GM18511 (cell line): ENCODE results near the gene SH3GL3.

Source experiments
- ATAC-seq: cut with Tn5 transposase; IDR thresholded peaks from one replicate; pipeline ENCODE4 v1.9.1; 2021; ENCODE audit warnings: mild to moderate bottlenecking, moderate library complexity; ENCODE audit not compliant: unreplicated experiment

The SH3GL3 gene

DNA sequence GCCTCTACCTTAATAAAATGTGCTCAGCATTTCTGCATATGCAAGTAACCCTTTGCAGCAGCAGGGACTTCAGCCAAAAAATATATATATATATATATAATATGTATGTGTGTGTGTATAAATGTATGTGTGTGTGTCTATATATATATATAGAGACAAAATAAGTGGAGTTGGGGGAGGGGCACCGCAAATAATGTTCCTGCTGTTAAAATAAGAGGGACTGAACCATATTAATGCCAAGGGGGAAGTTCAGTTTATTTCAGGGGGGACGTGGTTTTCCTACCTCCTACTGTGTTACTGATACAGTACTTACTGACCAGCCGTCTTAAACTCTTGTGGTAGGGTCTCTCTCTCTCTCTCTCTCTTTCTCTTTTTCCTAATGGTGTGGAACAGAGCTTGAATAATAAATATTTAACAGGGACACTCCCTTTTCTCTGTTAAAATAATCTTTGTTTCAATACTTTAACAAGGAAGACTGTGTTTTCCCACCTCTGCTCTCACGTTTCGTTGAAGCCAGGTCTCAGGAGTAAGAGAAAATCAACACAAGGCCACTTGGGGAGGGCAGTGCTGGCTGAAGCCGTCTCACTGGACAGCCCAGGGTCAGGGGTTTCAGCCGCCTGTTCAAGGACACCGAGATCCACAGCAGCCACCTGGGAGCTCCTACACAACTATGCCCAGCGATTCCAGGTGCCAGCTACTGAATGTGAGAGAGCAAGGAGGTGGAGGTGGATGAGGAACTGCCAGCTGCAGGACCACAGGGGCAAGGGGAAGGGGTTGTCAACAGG lies 164.0 kb downstream of the SH3GL3 start:
- ATAC-seq = no peak

DNA sequence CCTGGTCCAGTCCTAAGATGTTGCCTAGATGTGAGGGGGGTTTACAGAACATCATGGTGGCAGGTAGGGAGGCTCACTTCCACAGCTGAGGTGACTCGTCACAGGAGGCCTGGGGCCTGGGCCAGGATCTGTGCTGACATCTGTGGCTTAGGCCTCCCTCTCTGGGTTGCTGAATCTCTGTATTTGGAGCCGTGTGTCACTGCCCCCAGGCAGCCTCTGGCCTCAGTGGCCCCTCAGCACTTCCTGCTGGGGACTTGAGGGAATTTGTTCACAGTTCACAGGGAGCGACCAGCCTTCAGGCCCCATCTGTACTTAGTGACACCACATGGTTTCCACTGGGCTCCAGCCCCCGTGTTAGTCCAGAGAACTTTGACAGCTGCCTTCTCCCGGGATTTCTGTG lies 165.1 kb downstream of the SH3GL3 start:
- ATAC-seq = no peak

DNA sequence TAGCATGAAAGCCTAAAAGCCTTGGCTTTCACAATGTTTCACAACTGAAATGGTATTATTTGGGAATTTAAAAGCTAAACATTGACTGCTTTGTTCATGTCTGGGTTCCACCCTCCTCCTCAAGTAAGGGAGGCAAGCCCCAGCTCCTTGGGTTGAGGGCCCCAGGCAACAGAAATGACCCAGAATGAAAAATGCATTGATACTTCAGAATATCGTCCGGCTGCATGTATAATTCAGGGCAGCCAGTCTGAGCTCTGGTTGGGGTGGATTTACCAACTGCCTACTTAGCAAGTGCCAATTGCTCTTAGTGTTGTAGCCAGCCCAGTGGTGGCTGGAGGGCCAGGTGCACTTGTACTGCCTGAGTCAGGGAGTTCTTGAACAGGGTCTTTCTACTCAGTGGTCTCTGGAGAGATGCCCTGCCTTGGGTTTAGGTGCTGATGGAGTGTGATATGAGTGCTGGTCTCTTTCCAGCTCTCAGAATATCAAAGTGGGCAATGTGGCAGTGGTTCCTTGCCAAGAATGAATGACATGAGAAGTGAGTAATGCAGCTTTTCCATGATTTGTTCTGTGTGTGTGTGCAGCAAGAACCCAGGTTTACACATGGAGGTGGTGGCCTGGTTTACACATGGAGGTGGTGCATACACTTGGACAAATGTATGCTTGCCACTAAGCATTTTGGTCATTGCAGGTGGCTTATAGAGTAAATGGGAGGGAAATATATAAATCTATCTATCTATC lies 165.9 kb downstream of the SH3GL3 start:
- ATAC-seq = no peak

DNA sequence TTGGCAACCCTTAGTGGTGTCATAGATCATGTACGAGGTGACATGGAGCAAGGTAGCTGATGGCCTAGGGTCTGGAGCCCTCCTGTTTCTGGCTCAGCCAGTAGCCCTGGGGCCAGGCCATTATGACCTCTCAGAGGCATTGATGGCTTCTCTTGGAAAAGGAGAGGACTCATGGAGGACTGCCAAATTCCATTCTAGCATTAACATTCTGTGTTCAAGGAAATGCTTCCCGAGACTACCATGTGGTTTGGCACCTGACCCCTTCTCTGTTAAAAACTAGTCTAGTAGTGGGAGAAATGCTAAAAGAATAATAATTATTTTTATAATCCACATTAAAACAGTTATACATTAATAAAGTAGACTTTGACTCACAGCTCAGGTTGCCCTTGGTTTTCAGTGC lies 166.6 kb downstream of the SH3GL3 start:
- ATAC-seq = no peak

DNA sequence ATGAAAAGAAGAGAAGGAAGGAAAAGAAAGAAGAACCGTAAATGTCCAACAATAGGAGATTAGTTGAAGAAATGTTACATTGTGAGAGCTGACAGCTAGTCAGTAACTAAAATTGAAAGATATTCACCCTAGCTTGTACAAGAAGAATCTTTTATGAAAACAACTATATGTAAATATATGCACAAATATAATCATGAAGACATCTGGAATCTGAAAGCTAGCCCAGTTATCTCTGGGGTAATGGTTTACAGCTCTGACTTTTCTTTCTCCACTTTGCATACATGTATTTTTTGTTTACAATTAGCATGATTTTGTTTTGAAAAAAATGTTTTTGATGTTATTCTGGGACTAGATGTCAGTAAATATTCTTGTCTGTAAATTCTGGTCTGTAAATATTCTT lies 169.7 kb downstream of the SH3GL3 start:
- no peak for ATAC-seq

DNA sequence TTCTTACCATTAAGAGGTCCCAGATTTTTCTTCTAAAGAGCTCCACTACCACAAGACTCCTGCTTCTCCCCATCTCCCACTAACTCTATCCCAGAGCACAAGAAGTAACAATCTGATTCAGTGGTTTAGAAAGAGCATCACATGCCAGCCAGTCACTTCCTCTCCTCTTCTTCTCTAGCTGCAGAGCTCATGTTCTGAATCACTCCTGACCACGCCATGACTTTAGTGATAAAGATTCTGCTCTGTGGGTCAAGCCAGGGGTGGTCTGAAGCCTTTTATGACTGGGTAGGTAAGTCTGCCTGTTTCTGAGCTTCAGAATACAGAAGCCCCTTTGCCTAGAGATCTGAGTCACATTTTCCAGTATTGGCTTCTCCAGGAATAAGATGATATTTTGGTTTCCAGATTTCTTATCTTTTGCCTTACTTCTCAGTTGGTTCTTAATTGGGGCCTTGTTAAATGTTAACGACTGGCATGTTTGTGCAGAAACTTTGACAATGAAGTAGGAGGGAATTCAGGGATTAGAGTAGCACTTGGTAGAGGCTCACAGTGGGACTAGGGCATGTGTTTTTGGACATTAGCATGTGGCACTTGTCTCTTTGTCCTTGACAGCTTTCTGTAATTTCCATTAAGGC lies 179.1 kb downstream of the SH3GL3 start:
- no peak for ATAC-seq

DNA sequence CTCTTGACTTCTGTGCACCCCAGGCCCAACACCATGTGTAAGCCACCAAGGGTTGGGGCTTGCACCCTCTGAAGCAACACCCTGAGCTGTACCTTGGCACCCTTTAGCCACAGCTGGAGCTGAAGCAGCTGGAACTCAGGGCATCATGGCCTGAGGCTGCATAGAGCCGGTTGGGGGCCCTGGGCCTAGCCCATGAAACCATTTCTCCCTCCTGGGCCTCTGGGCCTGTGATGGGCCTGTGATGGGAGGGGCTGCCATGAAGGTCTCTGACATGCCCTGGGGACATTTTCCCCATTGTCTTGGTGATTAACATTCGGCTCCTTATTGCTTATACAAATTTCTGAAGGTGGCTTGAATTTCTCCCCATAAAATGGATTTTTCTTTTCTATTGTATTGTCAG lies 184.4 kb downstream of the SH3GL3 start:
- no peak for ATAC-seq

DNA sequence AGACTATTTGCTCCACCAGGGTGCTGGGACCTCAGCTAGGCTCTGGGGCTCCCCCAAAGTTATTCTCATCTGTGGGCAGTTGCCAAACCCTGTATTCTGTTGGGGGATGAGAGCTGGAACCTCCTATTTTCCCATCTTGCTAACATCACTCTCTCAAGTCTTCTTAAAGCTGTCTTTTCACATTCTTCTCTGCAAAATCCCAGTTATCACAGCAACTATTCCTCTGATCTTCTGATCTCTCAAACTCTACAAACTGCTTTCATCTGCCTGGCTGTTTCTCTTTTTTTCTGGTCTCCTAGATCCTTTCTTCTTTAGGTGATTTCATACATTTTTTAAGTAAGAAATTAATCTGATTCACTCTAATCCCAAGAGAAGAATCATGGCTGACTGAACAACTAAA lies 196.1 kb downstream of the SH3GL3 start:
- ATAC-seq = no peak

DNA sequence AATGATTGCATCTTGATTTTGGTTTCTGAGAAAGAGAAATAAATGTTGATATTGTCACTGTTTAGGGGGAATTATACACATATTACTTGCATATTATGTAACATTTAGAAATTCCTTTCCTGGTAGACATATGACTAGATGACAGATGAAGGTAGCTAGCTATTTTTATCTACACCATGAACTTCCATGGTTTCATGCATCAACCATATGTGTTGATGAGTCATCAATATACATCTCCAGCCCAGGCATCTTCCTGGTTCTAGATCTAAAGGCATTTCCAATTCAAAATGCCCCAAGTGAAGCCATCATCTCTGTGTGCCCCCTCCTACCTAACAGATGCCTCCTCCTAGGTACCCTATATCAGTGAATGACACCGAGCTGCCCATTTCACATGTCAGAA lies 197.3 kb downstream of the SH3GL3 start:
- no peak for ATAC-seq

DNA sequence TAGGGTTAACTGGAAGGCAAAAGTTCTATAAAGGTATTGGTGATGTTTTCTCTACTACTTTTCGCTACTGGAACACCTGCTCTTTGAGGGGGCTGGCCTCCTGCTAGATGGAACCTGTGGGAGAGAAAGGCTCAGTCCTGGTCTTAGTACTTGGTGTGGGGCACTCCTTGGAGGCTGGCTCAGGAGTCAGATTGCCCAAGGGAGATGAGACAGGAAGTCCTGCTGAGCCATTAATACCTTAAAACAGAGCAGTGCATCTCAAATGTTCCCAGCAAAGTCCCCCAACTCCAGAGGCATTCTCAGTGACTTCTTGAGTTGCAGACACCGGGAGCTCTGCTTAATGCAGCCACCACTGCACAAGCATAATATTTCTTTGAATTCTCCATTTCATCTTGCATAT lies 203.7 kb downstream of the SH3GL3 start:
- ATAC-seq = no peak

DNA sequence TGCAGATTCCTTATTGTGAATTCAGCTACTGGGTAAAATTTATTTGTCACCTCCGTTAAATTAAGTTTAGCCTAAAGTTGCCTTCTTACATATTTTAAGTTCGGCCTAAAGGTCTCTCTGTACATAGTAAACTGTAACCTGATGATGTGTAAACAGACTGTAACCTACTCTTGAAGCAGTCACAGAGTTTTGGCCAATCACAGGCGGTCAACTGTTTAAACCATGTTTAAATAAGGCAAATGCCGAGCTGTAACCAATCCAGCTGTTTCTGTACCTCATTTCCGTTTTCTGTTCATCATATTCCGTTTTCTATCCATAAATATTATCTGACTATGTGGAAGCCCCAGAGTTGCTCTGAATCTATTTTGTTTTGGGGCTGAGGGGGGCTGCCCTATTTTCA lies 204.4 kb downstream of the SH3GL3 start:
- ATAC-seq = no peak

DNA sequence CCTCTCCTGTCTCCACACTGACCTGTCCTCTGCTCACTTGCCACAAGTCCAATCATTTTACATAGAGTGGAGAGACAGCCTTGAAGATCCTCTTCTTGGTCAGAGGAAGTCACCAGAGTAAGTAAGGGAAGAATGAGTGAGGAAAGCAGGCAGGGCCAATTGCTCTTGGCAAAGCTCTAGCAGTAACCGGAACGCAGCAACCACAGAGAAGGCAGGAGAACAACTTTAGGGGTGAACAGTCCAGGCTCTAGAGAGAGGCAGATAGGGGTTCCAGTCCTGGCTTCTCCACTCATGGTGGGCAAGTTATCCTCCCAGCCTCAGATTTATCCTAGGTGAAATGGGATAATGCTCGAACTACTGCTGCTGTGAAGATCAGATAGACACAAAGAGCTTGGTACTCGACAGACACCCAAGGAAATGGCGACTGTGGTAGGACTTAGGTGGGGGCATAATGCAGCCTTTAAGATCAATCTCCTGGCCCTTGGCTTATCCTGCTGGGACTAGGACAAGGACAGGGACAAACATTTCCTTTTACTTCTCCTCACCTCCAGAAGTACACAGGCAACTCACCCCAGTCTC lies 205.6 kb downstream of the SH3GL3 start:
- ATAC-seq = no peak

DNA sequence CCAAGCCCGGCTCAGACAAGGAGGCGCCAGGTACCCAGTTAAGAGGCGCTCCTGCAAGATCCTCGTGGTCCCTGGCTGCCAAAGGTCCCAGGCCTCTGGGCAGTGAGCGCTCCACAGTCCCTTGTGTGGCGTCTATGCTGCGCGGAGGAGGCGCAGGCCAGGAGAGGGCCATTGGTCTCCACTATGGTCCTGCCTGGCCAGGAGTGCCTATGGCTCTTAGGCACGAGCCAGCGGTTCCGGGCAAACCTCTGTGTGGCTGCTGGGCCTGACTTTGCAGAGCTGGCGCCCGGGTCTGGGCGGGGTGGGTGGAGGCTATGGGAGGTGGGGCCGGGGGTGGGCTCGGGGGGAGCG lies 206.1 kb downstream of the SH3GL3 start:
- ATAC-seq = no peak

DNA sequence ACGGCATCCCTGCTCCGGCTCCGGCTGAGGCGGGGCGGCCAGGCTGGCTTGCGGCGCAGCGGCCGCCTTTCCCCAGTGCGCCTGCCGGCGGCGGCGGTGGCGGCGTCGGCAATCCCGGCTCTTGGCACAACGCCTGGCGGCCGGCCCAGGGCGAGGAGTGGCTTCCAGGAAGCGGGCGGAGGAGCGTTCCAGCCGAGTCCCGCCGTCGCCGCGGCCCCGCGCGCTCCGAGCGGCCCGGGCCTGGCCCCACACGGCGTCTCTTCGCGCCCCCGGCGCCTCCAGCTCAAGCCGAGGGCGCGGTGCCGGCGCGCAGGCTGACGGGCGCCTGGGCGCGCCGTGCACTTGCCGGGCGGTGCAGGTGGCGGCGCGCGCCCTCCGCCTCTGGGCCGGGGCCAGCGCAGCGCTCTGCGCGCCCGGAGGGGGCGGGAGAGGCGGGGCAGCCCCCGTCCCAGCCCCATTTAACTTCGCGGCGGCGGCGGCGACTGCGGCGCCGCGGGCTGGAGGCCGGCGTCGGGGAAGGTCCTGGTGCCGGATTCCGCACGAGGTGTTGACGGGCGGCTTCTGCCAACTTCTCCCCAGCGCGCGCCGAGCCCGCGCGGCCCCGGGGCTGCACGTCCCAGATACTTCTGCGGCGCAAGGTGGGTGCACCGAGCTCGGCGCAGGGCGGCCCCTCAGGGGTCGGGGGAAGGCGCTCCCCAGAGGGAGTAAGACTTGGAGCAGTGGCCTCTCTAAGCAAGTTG lies 206.7 kb downstream of the SH3GL3 start, which contains the start of gene ADAMTSL3:
ADAMTSL3 (plus strand) TSS at position 485 of the 740 bp plus-strand sequence. CDS start 1,639 bp downstream, outside the sequence.
- ATAC-seq = no peak

DNA sequence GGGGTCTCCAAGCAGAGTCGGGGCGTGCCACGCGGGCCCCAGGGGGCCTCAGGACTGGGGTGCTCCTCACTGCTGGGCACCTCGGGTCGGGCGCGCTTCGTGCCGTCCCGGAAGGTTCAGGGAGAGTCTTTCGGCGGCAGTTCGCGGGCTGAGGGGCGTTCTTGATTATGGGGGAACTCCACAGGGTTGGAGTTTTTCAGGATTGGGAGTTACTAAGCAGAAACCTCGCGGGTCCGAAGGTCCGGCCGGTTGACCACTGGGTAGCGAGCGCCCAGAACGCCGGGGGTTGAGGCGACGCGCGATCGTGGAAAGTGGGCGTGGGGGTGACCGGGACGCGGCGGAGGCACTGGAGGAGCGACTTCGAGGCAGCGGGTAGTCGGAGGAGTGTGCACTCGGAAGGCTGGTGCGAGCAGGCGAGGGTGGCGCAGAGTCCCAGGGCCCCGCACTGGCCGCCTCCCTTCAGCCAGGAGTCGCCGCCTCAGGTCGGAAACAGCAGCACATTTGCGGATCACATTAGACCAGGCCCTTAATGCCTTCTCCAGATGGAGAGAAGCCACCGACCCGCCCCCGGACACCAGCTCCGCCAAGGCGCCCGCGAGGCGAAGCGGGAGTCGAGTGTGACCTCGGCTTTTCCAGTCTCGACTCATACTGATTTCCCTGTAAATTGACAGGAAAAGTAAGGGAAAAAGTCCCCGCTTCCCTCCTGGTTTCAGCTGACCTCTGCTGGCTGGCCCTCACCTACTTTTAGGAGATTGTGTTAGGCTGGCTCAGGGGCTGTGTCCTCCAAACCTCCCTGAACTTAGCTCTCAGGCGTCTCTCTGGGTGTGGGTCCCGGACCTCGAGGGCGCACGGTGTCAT lies 207.5 kb downstream of the SH3GL3 start:
- ATAC-seq = no peak

DNA sequence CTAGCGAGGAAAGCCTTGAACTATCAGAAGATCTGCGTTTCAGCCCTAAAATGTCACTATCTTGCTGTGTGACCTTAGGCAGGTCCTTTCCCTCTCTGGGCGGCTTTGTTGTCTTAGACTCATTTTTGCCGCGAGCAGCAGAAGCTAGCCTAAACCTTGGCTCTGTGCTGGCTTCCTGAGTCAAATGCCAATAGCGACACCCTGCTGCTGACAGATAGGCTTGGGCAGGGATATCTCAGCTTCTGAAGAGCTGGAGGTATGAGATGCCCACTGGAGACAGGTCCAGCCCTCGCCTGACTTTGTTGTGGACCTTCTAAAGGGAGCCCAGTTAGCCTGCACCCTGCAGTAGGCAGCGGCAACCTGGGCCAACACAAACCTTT lies 208.1 kb downstream of the SH3GL3 start:
- ATAC-seq = no peak

DNA sequence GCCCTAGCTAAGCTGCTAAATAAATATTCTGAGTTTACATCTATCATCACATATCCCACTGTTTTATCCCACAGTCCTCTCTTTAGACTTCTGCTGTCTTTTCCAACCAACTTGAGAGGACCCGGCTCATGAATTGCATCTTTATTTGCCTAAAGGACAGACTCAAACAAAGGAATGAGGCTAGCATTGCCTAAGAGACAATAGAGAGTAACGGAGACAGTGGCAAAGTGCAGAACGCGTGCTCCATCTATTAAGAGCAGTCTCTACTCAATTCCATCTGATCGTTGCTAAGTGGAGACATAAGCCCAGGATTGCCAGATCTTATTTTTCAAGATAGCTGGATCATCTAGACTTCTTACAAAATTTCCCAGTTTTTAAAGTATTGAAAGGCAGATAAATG lies 209.1 kb downstream of the SH3GL3 start:
- no peak for ATAC-seq

DNA sequence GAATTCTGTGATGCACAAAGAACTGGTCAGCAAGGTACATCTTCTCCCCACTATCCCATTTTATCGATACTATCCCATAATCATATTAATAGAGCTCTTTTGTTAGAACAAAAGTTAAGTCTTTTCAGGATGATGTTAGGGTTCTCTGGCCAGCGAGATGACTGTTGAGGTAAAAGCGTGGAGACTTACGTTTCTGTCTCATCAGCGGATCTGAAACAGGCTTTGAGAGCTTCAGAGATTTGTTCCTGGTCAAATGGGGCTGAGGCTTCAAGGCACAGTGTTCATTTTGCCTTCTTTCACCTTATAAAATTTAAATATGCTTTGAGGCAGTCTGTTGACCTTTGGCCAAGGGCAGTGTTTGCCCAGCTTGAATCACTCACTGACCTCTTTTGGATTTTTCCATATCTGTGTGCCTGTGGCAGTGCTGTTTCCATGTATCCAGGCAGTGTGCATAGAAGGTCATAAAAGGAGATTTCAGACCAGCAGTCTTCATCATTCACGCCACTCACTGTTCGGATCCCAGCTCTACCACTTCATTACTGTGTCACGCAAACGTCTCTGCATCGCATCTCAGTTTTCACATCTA lies 209.9 kb downstream of the SH3GL3 start:
- no peak for ATAC-seq

DNA sequence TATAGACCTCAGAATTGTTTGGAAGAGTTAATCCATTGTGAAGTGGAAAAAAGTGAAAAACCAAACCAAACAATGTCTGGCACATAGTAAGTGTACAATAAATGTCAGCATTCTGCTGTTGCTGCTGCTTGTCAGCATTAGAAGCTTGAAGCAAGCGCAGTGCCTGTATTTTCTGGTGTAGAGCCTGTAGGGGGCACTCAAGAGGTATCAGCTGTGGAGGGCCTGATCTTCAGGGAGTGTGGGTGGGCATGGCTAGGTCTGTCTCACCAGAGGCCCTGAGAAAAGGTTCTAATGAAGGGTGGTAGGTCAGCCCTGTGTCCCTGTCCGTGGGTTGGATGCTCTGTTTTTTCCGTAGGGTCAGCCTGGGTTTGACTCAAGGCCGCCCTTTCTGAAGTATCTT lies 210.4 kb downstream of the SH3GL3 start:
- no peak for ATAC-seq
